ENCODE data around the gene ADRB1.

Gene ADRB1

GRCh38 chr10:114094795-114095194 lies 51.1 kb downstream of the ADRB1 start:
- no peak for DNase-seq (ENCODE audit: low read depth)

GRCh38 chr10:114095559-114096337 lies 52.1 kb downstream of the ADRB1 start:
- no peak for DNase-seq (ENCODE audit: low read depth)

All from activated T-cell treated with anti-CD3 and anti-CD28 coated beads for 48 hours (primary cell).